K562 (cell line): Measurements from ENCODE around the gene OSCP1. TPM values are rescaled to one million over a fixed set of nuclear protein-coding genes. Genes with fewer than 3 reads are reported as not detected.
A peak's percentile ranks its signal among the peaks of the same experiment; 100 is the strongest.

Experiments
- CHCHD3 ChIP-seq: fragments of 250-450 bp; sonication (Bioruptor Pico); IDR thresholded peaks from 2 replicates; pipeline ENCODE4 v2.1.2; 2022; ENCODE audit warnings: mild to moderate bottlenecking
- EGR1 ChIP-seq: fragments of 450-650 bp; conservative IDR thresholded peaks from 2 replicates; pipeline ENCODE4 v1.6.1; 2017; ENCODE audit warnings: mild to moderate bottlenecking
- ETV5 ChIP-seq: sonication (generic); formaldehyde crosslinking; IDR thresholded peaks from 2 replicates; pipeline ENCODE4 v1.4.0; 2020; ENCODE audit warnings: low read depth, mild to moderate bottlenecking, missing genetic modification reagents
- FOXJ2 ChIP-seq: fragments of 200-800 bp; sonication (Bioruptor generic); IDR thresholded peaks from 2 replicates; pipeline ENCODE4 v1.6.1; 2016; ENCODE audit warnings: missing genetic modification characterization, missing compliant biosample characterization
- JUNB ChIP-seq: fragments of 450-650 bp; formaldehyde crosslinking; conservative IDR thresholded peaks from 2 replicates; pipeline ENCODE4 v1.4.0; 2020; ENCODE audit warnings: mild to moderate bottlenecking
- NFRKB ChIP-seq: fragments of 450-650 bp; IDR thresholded peaks from 2 replicates; pipeline ENCODE4 v1.6.1; 2016; ENCODE audit warnings: low read depth
- NKRF ChIP-seq: fragments of 450-650 bp; IDR thresholded peaks from 2 replicates; pipeline ENCODE4 v1.6.1; 2016; ENCODE audit warnings: borderline replicate concordance
- RBM15 ChIP-seq: fragments of 200-400 bp; formaldehyde crosslinking; IDR thresholded peaks from 2 replicates; pipeline ENCODE4 v1.6.1; 2018; ENCODE audit warnings: mild to moderate bottlenecking, low read length, moderate library complexity; ENCODE audit not compliant: insufficient read depth
- RBM25 ChIP-seq: fragments of 200-400 bp; formaldehyde crosslinking; IDR thresholded peaks from 2 replicates; pipeline ENCODE4 v1.6.1; 2018; ENCODE audit warnings: low read length, low read depth, moderate library complexity; ENCODE audit not compliant: severe bottlenecking
- RNF2 ChIP-seq: sonication (generic); IDR thresholded peaks from 2 replicates; pipeline ENCODE4 v1.6.1; 2016
- TGIF2 ChIP-seq: sonication (generic); formaldehyde crosslinking; IDR thresholded peaks from 2 replicates; pipeline ENCODE4 v1.8.1; 2022; ENCODE audit warnings: mild to moderate bottlenecking, missing genetic modification reagents, moderate library complexity
- USF1 ChIP-seq: sonication (generic); formaldehyde crosslinking; IDR thresholded peaks from 2 replicates; pipeline ENCODE4 v1.9.0; 2022; ENCODE audit warnings: mild to moderate bottlenecking, missing genetic modification reagents
- VEZF1 ChIP-seq: fragments of 200-800 bp; sonication (Bioruptor generic); IDR thresholded peaks from 2 replicates; pipeline ENCODE4 v1.6.1; 2017; ENCODE audit warnings: missing genetic modification characterization, missing compliant biosample characterization
- ZNF165 ChIP-seq: fragments of 250-450 bp; sonication (Bioruptor Pico); IDR thresholded peaks from 2 replicates; pipeline ENCODE4 v1.4.0; 2020; ENCODE audit warnings: borderline replicate concordance
- ZNF395 ChIP-seq: fragments of 200-800 bp; sonication (Bioruptor generic); IDR thresholded peaks from 2 replicates; pipeline ENCODE4 v1.6.1; 2017; ENCODE audit warnings: missing genetic modification characterization, missing compliant biosample characterization
- ZNF449 ChIP-seq: fragments of 250-450 bp; sonication (Bioruptor Pico); IDR thresholded peaks from 2 replicates; pipeline ENCODE4 v1.8.0; 2022; ENCODE audit warnings: moderate library complexity, mild to moderate bottlenecking, inconsistent platforms
- ZNF655 ChIP-seq: fragments of 250-450 bp; sonication (Bioruptor Pico); IDR thresholded peaks from 2 replicates; pipeline ENCODE4 v1.5.0; 2021
- ZNF79 ChIP-seq: fragments of 250-450 bp; sonication (Bioruptor Pico); IDR thresholded peaks from 2 replicates; pipeline ENCODE4 v1.4.0; 2020; ENCODE audit warnings: low read depth, mild to moderate bottlenecking, moderate library complexity
- polyA plus RNA-seq, 8 experiments: library from polyadenylated mRNA; depleted of rRNA in 4 of 8; stranded (reverse) in 5 of 8; unstranded in 3 of 8; fragments of >200 nt; fragmentation: Nextera tagmentation in 2 of 8; fragmentation: Illumina TruSeq in 1 of 8; extraction: Ambion mirVana in 2 of 8; extraction: Trizol in 1 of 8; gene quantifications; 2 replicates each; pipeline versions ENCODE4 v1.2.1 to v1.2.3, GENCODE V29; 2011 to 2014; ENCODE audit warnings: inconsistent platforms in 1 of 8, missing spikeins in 1 of 8
- total RNA-seq, 7 experiments: library from RNA; depleted of rRNA in 6 of 7; stranded (reverse); fragments of >200 nt in 6 of 7; fragmentation: Illumina TruSeq in 2 of 7; extraction: Trizol in 2 of 7; gene quantifications; 2 replicates each; pipeline versions ENCODE4 v1.2.1 to v1.2.3, GENCODE V29; 2011 to 2021; ENCODE audit warnings: low replicate concordance in 1 of 7

The OSCP1 gene
- total and polyA plus RNA-seq, 9 of the 15 experiments (the other 6 are each of a cell fraction or from before 2014, with no cell fraction given) = 0.15 to 0.40 (median 0.33) TPM; not detected in 5

- no peak for TF ChIP-seq RBM15
- TF ChIP-seq ZNF79 (CRISPR knock-in tag) = no peak
- TF ChIP-seq ZNF165 (CRISPR knock-in tag) = no peak
- TF ChIP-seq NKRF = peak; percentile 56; the same call in 1 of the 2 replicates
- TF ChIP-seq RNF2 = no peak
- TF ChIP-seq RBM25 = no peak
- no peak for TF ChIP-seq VEZF1
- 0 out of 2 replicates have a peak, but pooled peaks have one; percentile 20 for TF ChIP-seq ETV5 (CRISPR knock-in tag)
- no peak for TF ChIP-seq JUNB (CRISPR knock-in tag)
- TF ChIP-seq TGIF2 (CRISPR knock-in tag) = no peak
- TF ChIP-seq FOXJ2 (tag) = no peak
- no peak; the same call in none of the 2 replicates for TF ChIP-seq USF1 (CRISPR knock-in tag)
- 0 out of 2 replicates have a peak, but pooled peaks have one; percentile 16 for TF ChIP-seq NFRKB
- TF ChIP-seq EGR1 = no peak
- no peak for TF ChIP-seq CHCHD3 (CRISPR knock-in tag)
- TF ChIP-seq ZNF395 = peak; percentile 43; the same call in 1 of the 2 replicates
- no peak for TF ChIP-seq ZNF655 (CRISPR knock-in tag)
- no peak for TF ChIP-seq ZNF449
Observed at GRCh38 chr1:36384542-36385409, 65.5 kb downstream of the OSCP1 start (continued).
